Caco-2 (cell line): Measurements from ENCODE around the gene LCOR. TPM values are rescaled to one million over a fixed set of nuclear protein-coding genes. Genes with fewer than 3 reads are reported as not detected.
A peak's percentile ranks its signal among the peaks of the same experiment; 100 is the strongest.

Source experiments
- BruUV-seq: library from RNA; stranded (reverse); fragments of 400-500 nt; replicated peaks from 2 replicates; lab custom pipeline; 2021; lab: Mats Ljungman, UMichigan
- CTCF ChIA-PET: fragments of 300-600 bp; sonication (Branson Sonifier 250); formaldehyde crosslinking; loops from one replicate; lab custom pipeline; 2022; ENCODE audit warnings: antibody characterized with exemption; lab: Charles Lee
- POLR2A ChIA-PET: fragments of 300-600 bp; sonication (Branson Sonifier 250); formaldehyde crosslinking; loops from one replicate; lab custom pipeline; 2022; ENCODE audit warnings: antibody characterized with exemption; lab: Charles Lee
- DNase-seq, 2 experiments: peaks; one replicate each; pipeline versions ENCODE4 v3.0.0 to v3.0.0-alpha.2; 2020 to 2022
- H3K27me3 ChIP-seq: replicated peaks from 2 replicates; pipeline ENCODE4 v1.6.0; 2011; ENCODE audit warnings: low read length; ENCODE audit not compliant: control insufficient read depth, insufficient read depth
- H3K36me3 ChIP-seq: 2 replicates; pipeline ENCODE4 v1.5.1; 2011; ENCODE audit warnings: low read length; ENCODE audit not compliant: control insufficient read depth, insufficient read depth
- H3K4me1 ChIP-seq: fragments of 250-450 bp; sonication (Bioruptor Pico); 2 replicates; pipeline ENCODE4 v1.5.1; 2020; ENCODE audit warnings: mild to moderate bottlenecking
- H3K4me3 ChIP-seq: 2 replicates; pipeline ENCODE4 v1.5.1; 2011; ENCODE audit warnings: low read depth, mild to moderate bottlenecking, control low read depth, low read length
- H3K9me3 ChIP-seq: fragments of 250-450 bp; sonication (Bioruptor Pico); 2 replicates; pipeline ENCODE4 v1.5.1; 2020; ENCODE audit warnings: mild to moderate bottlenecking, moderate library complexity
- H3K27ac Mint-ChIP-seq: one replicate; pipeline ENCODE4 v1.8.0; 2022; ENCODE audit warnings: mixed read lengths; ENCODE audit not compliant: unreplicated experiment
- H3K27me3 Mint-ChIP-seq: one replicate; pipeline ENCODE4 v1.8.0; 2022; ENCODE audit warnings: mixed read lengths; ENCODE audit not compliant: insufficient read depth, unreplicated experiment
- H3K36me3 Mint-ChIP-seq: one replicate; pipeline ENCODE4 v1.8.0; 2022; ENCODE audit warnings: mild to moderate bottlenecking, mixed read lengths; ENCODE audit not compliant: insufficient read depth, unreplicated experiment
- H3K4me1 Mint-ChIP-seq: one replicate; pipeline ENCODE4 v1.8.0; 2022; ENCODE audit warnings: low read depth, mixed read lengths; ENCODE audit not compliant: unreplicated experiment
- H3K4me3 Mint-ChIP-seq: one replicate; pipeline ENCODE4 v1.8.0; 2022; ENCODE audit warnings: mild to moderate bottlenecking, moderate library complexity, mixed read lengths; ENCODE audit not compliant: unreplicated experiment
- H3K9me3 Mint-ChIP-seq: one replicate; pipeline ENCODE4 v1.8.0; 2022; ENCODE audit warnings: mixed read lengths; ENCODE audit not compliant: unreplicated experiment
- intact Hi-C: fragments of 100-400 bp; cut with micrococcal nuclease; formaldehyde crosslinking; loops from one replicate; pipeline ENCODE4 v1.10.0; 2022; ENCODE audit not compliant: unreplicated experiment
- total RNA-seq: library from RNA; stranded (reverse); gene quantifications from 2 replicates; pipeline ENCODE4 v1.2.3, GENCODE V29; 2022
- TF ChIP-seq, protein P1 (sequence below), 2 experiments: fragments of 200-600 bp in 1 of 2; IDR thresholded peaks; 1 replicate in 1 of 2; 2 replicates in 1 of 2; pipeline versions ENCODE4 v1.5.1 to v1.8.0; 2011 to 2022; ENCODE audit warnings: antibody characterized with exemption in 1 of 2, control low read depth in 1 of 2, inconsistent platforms in 1 of 2, low read depth in 1 of 2, low read length in 1 of 2, mild to moderate bottlenecking in 1 of 2, moderate library complexity in 1 of 2; ENCODE audit not compliant: insufficient read depth in 1 of 2, severe bottlenecking in 1 of 2, unreplicated experiment in 1 of 2

The LCOR gene
- total RNA-seq, 1 experiment from 2014 or later: 51.8 TPM

DNA sequence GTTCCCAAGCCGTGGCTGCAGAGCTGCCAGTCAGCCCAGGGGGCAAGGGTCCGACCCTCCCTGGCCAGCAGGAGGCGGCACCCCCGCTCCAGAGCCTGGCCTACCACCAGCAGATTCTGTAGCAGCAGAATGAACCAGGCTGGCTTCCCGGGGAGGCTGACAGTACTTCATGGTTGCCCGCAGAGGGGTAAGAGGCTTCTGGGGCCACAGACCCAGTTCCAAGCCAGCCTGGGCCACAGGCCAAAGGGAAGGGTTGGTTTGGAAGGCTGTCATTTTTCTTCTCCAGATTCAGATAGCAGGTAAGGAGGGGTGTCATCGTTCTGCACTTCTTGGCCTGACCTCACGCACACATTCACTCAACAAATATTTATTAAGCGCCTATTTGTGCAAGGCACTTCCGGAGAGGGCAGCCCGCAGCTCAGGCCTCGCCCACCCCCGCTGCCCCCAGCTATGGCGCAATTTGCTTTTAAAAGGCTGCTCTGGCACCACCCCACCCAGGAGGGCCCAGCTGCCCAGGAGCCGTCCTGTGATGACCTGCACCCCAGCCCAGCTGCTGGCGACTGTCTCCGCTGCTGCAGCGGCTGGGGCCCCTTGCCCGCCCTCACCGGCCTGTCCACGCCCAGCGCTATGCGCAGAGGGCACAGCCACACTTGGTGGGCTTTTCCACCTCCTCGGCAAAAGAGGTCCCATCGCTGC is 168.5 kb downstream of the LCOR start:
- peak in 1 of 2 experiments; percentile 15 for DNase-seq
- H3K4me1 Mint-ChIP-seq: no peaks in the 10 kb centered on the region
- no peak overlapping the region for H3K27ac Mint-ChIP-seq
- POLR2A ChIA-PET: interaction anchor here (0.5 kb wide), 1 partner anchor 251 kb away, joined by 3 read pairs; no protein-coding TSS in a partner anchor
- Histone ChIP-seq H3K27me3 (no peaks in the 10 kb centered on the region), H3K4me3 (no peak overlapping the region), H3K9me3 (no peaks in the 10 kb centered on the region), H3K36me3 (no peaks in the 10 kb centered on the region), H3K4me1 (0 out of 2 replicates have a peak, but pooled peaks cover 6% of the 10 kb centered on the region)
- no TSS peak for BruUV-seq
- H3K9me3 Mint-ChIP-seq: no peaks in the 10 kb centered on the region
- TF ChIP-seq, protein P1, sequence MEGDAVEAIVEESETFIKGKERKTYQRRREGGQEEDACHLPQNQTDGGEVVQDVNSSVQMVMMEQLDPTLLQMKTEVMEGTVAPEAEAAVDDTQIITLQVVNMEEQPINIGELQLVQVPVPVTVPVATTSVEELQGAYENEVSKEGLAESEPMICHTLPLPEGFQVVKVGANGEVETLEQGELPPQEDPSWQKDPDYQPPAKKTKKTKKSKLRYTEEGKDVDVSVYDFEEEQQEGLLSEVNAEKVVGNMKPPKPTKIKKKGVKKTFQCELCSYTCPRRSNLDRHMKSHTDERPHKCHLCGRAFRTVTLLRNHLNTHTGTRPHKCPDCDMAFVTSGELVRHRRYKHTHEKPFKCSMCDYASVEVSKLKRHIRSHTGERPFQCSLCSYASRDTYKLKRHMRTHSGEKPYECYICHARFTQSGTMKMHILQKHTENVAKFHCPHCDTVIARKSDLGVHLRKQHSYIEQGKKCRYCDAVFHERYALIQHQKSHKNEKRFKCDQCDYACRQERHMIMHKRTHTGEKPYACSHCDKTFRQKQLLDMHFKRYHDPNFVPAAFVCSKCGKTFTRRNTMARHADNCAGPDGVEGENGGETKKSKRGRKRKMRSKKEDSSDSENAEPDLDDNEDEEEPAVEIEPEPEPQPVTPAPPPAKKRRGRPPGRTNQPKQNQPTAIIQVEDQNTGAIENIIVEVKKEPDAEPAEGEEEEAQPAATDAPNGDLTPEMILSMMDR (IDR thresholded peaks at IDR 0.05; ENCODE audit: insufficient read depth in 1 of 2, low read depth in 1 of 2, low read length in 1 of 2, severe bottlenecking in 1 of 2, unreplicated experiment in 1 of 2): peak in 1 of 2 experiments; percentile 9
- no peaks in the 10 kb centered on the region for H3K36me3 Mint-ChIP-seq
- intact Hi-C loops: no loop called here
- CTCF ChIA-PET: interaction anchor here (1.4 kb wide), 1 partner anchor 37 kb away, joined by 3 read pairs; no protein-coding TSS in a partner anchor
- peaks cover 2% of the 10 kb centered on the region for H3K27me3 Mint-ChIP-seq
- no peak overlapping the region for H3K4me3 Mint-ChIP-seq

DNA sequence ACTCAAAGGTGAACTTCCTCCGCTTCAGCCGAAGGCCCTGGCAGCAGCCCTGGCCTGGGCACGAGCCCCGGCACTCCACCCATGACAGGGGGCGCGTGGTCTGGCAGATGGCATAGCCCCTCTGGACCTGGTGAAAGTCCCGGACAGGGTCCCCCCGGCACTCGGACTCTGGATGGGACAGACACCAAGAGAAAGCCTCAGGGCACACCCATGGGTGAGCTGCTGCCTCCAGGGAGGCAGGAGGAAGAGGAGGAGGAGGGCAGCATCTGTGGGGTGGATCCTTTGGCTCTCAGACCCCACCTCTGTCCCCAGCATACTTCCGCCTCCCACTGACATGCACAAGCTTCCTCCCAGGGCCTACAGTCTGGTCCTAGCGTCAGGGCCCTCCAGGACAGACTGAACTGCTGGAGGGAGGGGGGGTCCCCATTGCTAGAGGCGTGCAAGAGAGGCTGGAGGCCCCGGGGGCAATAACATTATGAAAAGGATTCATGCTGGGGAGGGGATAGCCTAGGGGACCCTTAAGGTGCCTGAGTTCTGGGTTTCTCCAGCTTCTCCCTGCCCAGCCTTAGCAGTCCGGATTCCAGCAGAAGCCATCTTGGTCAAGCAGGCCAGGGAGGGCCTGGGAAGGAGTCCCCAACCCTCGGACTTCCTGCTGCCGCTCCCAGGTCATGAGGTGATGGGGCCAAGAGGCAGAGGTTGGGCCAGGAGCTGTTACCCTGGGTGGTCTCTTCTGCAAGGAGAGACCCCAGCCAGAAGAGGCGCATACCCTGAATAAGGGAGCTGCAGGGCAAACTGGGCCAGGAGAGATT is 169.3 kb downstream of the LCOR start:
- no peak overlapping the region for H3K4me3 ChIP-seq
- 0 out of 2 replicates have a peak, but pooled peaks cover 6% of the 10 kb centered on the region for H3K4me1 ChIP-seq
- H3K27me3 Mint-ChIP-seq: peaks cover 2% of the 10 kb centered on the region
- no peaks in the 10 kb centered on the region for H3K36me3 ChIP-seq
- POLR2A ChIA-PET: interaction anchor here (0.5 kb wide), 1 partner anchor 250 kb away, joined by 3 read pairs; no protein-coding TSS in a partner anchor
- no peaks in the 10 kb centered on the region for H3K4me1 Mint-ChIP-seq
- no peaks in the 10 kb centered on the region for H3K27me3 ChIP-seq
- CTCF ChIA-PET: interaction anchor here (1.4 kb wide), 1 partner anchor 36 kb away, joined by 3 read pairs; no protein-coding TSS in a partner anchor
- intact Hi-C loops: no loop called here
- TF ChIP-seq, protein P1 (IDR thresholded peaks at IDR 0.05; ENCODE audit: insufficient read depth in 1 of 2, low read depth in 1 of 2, low read length in 1 of 2, severe bottlenecking in 1 of 2, unreplicated experiment in 1 of 2): no peak
- H3K9me3 ChIP-seq: 0 out of 2 replicates have a peak, but pooled peaks cover under 1% of the 10 kb centered on the region
- H3K27ac Mint-ChIP-seq: no peak overlapping the region
- H3K9me3 Mint-ChIP-seq: peaks cover under 1% of the 10 kb centered on the region
- no peak overlapping the region for H3K4me3 Mint-ChIP-seq
- no peaks in the 10 kb centered on the region for H3K36me3 Mint-ChIP-seq
- BruUV-seq: no TSS peak
- no peak for DNase-seq

DNA sequence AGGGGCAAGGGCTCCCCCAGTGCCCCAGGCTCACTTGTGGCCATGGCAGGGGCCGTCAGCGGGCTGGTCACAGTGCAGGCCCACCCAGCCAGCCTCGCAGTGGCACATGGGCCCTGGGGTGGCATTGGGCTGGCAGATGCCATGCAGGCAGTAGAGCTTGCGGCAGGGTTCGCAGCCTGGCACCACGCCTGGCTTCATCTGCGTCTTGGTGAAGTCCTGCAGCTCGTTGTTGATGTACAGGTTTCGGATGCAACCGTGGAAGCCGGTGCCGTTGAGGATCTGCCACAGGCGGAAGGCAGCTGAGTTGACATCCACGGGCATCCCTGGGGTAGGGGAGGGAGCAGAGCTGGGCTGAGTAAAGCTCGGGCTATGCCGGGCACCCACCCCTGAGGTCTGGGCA is 170.6 kb downstream of the LCOR start:
- 0 out of 2 replicates have a peak, but pooled peaks cover 6% of the 10 kb centered on the region for H3K4me1 ChIP-seq
- Mint-ChIP-seq H3K4me3 (no peak overlapping the region), H3K9me3 (peaks cover 13% of the 10 kb centered on the region), H3K4me1 (no peaks in the 10 kb centered on the region), H3K36me3 (no peaks in the 10 kb centered on the region), H3K27ac (no peak overlapping the region), H3K27me3 (peaks cover 2% of the 10 kb centered on the region)
- H3K9me3 ChIP-seq: peaks cover 13% of the 10 kb centered on the region
- DNase-seq: no peak
- H3K36me3 ChIP-seq: no peaks in the 10 kb centered on the region
- BruUV-seq: no TSS peak
- POLR2A ChIA-PET: no interaction called here
- TF ChIP-seq, protein P1 (IDR thresholded peaks at IDR 0.05; ENCODE audit: insufficient read depth in 1 of 2, low read depth in 1 of 2, low read length in 1 of 2, severe bottlenecking in 1 of 2, unreplicated experiment in 1 of 2): no peak
- CTCF ChIA-PET: no interaction called here
- H3K4me3 ChIP-seq: no peak overlapping the region
- no peaks in the 10 kb centered on the region for H3K27me3 ChIP-seq
- intact Hi-C loops: no loop called here
